PFSK-1 (cell line): Measurements from ENCODE around the gene GRK1.

Experiments
- POLR2AphosphoS5 ChIP-seq: IDR thresholded peaks from 2 replicates; pipeline ENCODE4 v1.6.1; 2012; ENCODE audit warnings: low read depth, mild to moderate bottlenecking, control low read depth, low read length, moderate library complexity
- TAF1 ChIP-seq: IDR thresholded peaks from 2 replicates; pipeline ENCODE4 v1.6.1; 2012; ENCODE audit warnings: low read length, control low read depth, borderline replicate concordance; ENCODE audit not compliant: insufficient read depth

DNA sequence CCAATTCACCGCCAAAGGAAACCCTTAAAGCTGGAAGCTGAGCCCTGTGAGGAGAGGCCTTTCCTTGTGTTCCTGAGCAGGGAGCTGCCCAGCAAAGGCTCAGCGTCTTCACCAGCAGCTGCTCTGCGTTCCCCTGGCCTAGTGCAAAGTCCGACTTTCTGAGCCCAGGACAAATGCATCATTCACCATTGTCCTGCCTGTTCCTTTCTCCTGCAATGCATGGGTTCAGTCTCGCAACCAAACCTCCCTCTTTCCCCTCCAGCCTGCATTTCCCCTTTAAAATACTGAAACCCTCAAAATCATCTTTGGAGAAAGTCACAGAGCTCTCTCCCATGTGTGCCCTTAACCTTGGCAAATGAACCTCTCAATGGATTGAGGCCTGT lies 79.1 kb downstream of the GRK1 start:
- TF ChIP-seq TAF1: no peak
- no peak for TF ChIP-seq POLR2AphosphoS5
